ENCODE data around the gene TRIP12. TPM values are rescaled to one million over a fixed set of nuclear protein-coding genes. Genes with fewer than 3 reads are reported as not detected.
"Not testable (repeated sequence)": the region's sequence is repeated elsewhere in the genome, so short reads cannot be mapped to it uniquely, and the experiment has no call there.

The TRIP12 gene
- polyA plus RNA-seq, 3 donors = 182 to 219 (median 186) TPM

DNA sequence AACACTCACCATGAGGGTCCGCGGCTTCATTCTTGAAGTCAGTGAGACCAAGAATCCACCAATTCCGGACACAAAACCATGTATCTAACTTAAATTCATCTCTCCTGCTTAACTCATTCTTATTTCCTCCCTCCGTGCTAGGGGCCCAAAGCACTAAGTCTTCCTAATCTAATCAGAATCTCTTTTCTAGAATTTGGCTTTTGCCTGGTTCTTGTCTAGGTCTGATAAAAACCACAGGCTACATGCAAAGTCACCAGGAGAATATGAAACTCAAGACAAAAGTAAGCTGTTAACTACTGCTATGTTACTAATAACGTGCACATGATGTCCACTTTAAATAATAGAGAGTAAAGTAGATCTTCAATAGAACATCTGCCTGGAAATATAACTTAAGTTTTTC lies 69.9 kb downstream of the TRIP12 start:
- DNase-seq (ENCODE audit: extremely low read depth in 1 of 11, low read depth in 9 of 11, low spot score in 4 of 11) = no peak

- not testable (repeated sequence) for DNase-seq (ENCODE audit: extremely low read depth in 1 of 11, low read depth in 9 of 11, low spot score in 4 of 11)
Measured at GRCh38 chr2:229850355-229851275, 71.2 kb downstream of the TRIP12 start.

GRCh38 chr2:229849073-229849472 lies 72.7 kb downstream of the TRIP12 start:
- no peak for DNase-seq (ENCODE audit: extremely low read depth in 1 of 11, low read depth in 9 of 11, low spot score in 4 of 11)

DNA sequence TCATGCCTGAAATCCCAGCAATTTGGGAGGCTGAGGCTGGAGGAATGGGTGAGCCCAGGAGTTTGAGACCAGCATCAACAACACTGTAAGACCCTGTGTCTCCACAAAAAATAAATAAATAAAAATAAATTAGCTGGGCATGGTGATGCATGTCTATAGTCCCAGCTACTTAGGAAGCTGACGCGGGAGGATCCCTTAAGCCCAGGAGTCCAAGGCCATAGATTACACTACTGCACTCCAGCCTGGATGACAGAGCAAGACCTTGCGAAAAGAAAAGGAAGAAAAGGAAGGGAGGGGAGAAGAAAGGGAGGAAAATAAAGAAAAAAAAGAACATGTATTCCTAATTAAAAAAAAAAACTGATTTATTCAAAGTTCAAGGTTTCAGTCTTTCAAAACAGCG lies 78.2 kb downstream of the TRIP12 start:
- DNase-seq (ENCODE audit: extremely low read depth in 1 of 11, low read depth in 9 of 11, low spot score in 4 of 11) = no peak

GRCh38 chr2:229838729-229839128 lies 83.1 kb downstream of the TRIP12 start:
- no peak for DNase-seq (ENCODE audit: extremely low read depth in 1 of 11, low read depth in 9 of 11, low spot score in 4 of 11)

GRCh38 chr2:229836847-229837246 lies 85.0 kb downstream of the TRIP12 start:
- no peak for DNase-seq (ENCODE audit: extremely low read depth in 1 of 11, low read depth in 9 of 11, low spot score in 4 of 11)

GRCh38 chr2:229835596-229836283 lies 86.1 kb downstream of the TRIP12 start:
- no peak for DNase-seq (ENCODE audit: extremely low read depth in 1 of 11, low read depth in 9 of 11, low spot score in 4 of 11)

- DNase-seq (ENCODE audit: extremely low read depth in 1 of 11, low read depth in 9 of 11, low spot score in 4 of 11) = not testable (repeated sequence)
Measured at GRCh38 chr2:229834368-229834767, 87.4 kb downstream of the TRIP12 start.

- no peak for DNase-seq (ENCODE audit: extremely low read depth in 1 of 11, low read depth in 9 of 11, low spot score in 4 of 11)
Measured at GRCh38 chr2:229832510-229832898, 89.3 kb downstream of the TRIP12 start.

DNA sequence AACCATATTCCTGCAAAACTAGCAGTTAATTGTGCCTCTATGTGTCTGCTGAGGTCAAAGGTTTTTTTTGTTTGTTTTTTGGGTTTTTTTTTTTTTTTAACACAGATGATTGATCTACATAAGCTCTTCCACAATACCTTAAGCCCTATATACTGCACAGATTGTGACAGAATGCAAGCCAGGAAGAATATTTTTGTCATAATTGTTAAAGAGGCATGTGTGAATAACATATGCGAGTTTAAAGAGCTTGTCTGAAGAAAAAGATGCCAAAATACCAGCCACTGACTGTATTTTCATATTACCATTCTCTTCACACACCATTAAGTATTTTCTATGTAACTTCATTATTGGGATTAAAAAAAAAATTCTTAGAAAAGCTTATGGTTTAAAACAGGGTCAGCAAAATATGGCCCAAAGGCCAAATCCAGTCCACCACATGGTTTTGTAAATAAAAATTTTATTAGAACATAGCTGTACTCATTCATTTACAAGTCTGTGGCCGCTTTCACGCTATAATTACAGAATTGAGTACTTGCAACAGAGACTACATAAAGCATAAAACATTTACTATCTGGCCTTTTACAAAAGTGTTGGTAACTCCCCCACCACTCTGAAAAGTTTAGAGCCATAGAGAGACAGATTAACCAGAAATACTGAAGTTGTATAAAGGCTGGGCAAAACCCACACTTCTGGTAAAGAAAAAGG lies 89.9 kb downstream of the TRIP12 start:
- DNase-seq (ENCODE audit: extremely low read depth in 1 of 11, low read depth in 9 of 11, low spot score in 4 of 11) = no peak

DNA sequence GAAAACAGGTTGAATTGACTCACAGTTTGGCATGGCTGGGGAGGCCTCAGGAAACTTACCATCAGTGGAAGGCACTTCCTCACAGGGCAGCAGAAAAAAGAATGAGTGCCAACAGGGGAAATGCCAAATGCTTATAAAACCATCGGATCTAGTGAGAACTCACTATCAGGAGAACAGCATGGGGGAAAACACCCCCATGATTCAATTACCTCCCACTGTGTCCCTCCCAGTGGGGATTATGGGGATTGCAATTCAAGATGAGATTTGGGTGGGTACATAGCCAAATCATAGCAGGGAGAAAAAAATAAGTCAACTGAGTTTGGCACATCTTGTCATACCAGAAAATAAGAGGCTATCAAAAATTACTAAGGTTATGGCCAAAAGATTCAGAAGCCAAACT lies 96.3 kb downstream of the TRIP12 start:
- DNase-seq (ENCODE audit: extremely low read depth in 1 of 11, low read depth in 9 of 11, low spot score in 4 of 11) = no peak

GRCh38 chr2:229821316-229821715 lies 100.5 kb downstream of the TRIP12 start:
- DNase-seq (ENCODE audit: extremely low read depth in 1 of 11, low read depth in 9 of 11, low spot score in 4 of 11) = no peak

- no peak for DNase-seq (ENCODE audit: extremely low read depth in 1 of 11, low read depth in 9 of 11, low spot score in 4 of 11)
Measured at GRCh38 chr2:229818230-229818629, 103.6 kb downstream of the TRIP12 start.

DNA sequence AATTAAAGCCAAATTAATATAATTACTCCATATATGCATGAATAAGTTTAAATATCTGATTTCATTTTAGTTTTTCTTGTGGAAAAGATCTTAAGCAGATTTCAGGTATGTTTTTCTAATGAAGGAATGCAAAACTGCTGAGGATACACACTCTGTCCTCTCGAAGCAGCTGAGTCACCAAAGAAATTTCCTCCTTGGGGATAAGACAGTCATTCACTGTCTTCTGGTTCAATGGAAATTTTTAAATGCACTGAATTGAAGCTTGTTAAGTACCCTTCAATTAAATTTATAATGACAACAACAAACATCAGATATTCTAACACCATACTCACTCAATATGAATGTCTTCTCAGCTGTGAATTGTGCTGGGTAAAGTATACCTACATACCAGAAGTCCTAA lies 106.0 kb downstream of the TRIP12 start:
- DNase-seq (ENCODE audit: extremely low read depth in 1 of 11, low read depth in 9 of 11, low spot score in 4 of 11) = no peak

- DNase-seq (ENCODE audit: extremely low read depth in 1 of 11, low read depth in 9 of 11, low spot score in 4 of 11) = no peak
Measured at GRCh38 chr2:229815342-229815741, 106.5 kb downstream of the TRIP12 start.

- peak in 3 of 11 donors; percentile 5 to 16 (median 9) for DNase-seq (ENCODE audit: extremely low read depth in 1 of 11, low read depth in 9 of 11, low spot score in 4 of 11)
Measured at GRCh38 chr2:229810786-229811185, 111.0 kb downstream of the TRIP12 start.

- no peak for DNase-seq (ENCODE audit: extremely low read depth in 1 of 11, low read depth in 9 of 11, low spot score in 4 of 11)
Measured at GRCh38 chr2:229805559-229805958, 116.2 kb downstream of the TRIP12 start.

DNA sequence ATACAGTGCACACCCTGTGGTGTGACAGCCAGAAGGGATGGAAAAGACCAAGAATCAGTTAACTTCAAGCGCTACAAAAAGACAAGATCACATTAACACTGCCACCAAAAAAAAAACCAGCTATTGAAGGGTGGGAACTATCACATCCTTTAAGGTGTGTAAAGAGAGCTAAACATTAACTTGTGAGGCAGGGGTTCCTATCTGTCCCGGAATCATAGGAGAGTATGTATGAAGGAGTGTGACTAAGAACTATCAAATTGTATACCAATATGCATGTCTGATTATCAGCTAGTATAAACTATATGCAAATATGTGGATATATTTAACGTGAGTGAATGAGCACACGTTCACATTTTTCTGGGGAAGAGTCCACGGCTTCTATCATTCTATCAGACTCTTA lies 119.0 kb downstream of the TRIP12 start:
- no peak for DNase-seq (ENCODE audit: extremely low read depth in 1 of 11, low read depth in 9 of 11, low spot score in 4 of 11)

DNA sequence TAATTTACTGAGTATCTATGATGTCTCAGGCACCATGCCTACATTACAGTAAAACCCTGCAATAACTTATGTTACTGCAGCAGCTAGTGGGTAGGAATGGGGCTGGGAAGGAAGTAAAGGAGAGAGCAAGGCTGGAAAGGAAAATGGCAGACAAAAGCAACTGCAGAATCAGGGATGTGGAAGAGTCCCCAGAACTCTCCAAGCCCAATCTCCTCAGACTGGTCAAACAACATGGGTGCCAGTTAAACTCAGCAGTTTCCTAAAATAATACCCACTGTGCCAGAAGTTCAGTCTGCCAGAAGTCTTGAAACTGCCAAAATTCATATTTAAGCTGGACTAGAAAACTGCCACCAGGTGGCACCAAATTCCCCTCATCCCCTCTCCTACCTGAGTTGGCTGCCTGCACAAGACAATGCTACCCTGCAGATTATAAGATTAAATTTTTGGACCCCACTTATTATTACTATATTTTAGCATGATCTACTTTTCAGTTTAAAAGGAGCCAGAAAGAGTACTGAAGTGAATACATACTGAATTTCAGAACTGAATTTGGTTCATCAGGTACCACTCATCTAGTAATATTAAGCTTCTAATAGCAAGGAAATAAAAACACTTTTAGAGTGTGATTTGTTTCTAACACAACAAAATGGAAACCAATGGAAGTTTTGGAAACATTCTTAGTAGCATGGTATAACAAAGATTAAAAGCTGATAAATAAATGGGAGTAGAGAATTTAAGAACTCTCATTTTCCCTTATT lies 120.6 kb downstream of the TRIP12 start:
- DNase-seq (ENCODE audit: extremely low read depth in 1 of 11, low read depth in 9 of 11, low spot score in 4 of 11) = peak in 10 of 11 donors; percentile 19 to 60 (median 46)

Data from renal cortex interstitium (tissue), 11 donors.